Glutamatergic neuron (in vitro differentiated cells): Measurements from ENCODE around the gene C22orf39. TPM values are rescaled to one million over a fixed set of nuclear protein-coding genes. Genes with fewer than 3 reads are reported as not detected.

Experiments used
- DNase-seq: peaks from one replicate; pipeline ENCODE4 v3.0.0; 2022
- H3K27ac Mint-ChIP-seq: one replicate; pipeline ENCODE4 v1.8.0; 2020; ENCODE audit warnings: mild to moderate bottlenecking, mixed read lengths, inconsistent platforms; ENCODE audit not compliant: unreplicated experiment
- H3K27me3 Mint-ChIP-seq: one replicate; pipeline ENCODE4 v1.8.0; 2020; ENCODE audit warnings: mild to moderate bottlenecking, moderate library complexity, mixed read lengths, inconsistent platforms; ENCODE audit not compliant: unreplicated experiment
- H3K36me3 Mint-ChIP-seq: one replicate; pipeline ENCODE4 v1.8.0; 2020; ENCODE audit warnings: mild to moderate bottlenecking, mixed read lengths, inconsistent platforms; ENCODE audit not compliant: unreplicated experiment
- H3K4me1 Mint-ChIP-seq: one replicate; pipeline ENCODE4 v1.8.0; 2020; ENCODE audit warnings: mild to moderate bottlenecking, low read depth, mixed read lengths, inconsistent platforms; ENCODE audit not compliant: unreplicated experiment
- H3K4me3 Mint-ChIP-seq: one replicate; pipeline ENCODE4 v1.8.0; 2020; ENCODE audit warnings: mild to moderate bottlenecking, mixed read lengths, inconsistent platforms; ENCODE audit not compliant: unreplicated experiment
- H3K9me3 Mint-ChIP-seq: one replicate; pipeline ENCODE4 v1.8.0; 2020; ENCODE audit warnings: mild to moderate bottlenecking, moderate library complexity, mixed read lengths, inconsistent platforms; ENCODE audit not compliant: unreplicated experiment
- CTCF ChIP-seq: fragments of 200-600 bp; sonication (generic); IDR thresholded peaks from one replicate; pipeline ENCODE4 v1.5.0; 2021; ENCODE audit not compliant: partially characterized antibody, unreplicated experiment
- total RNA-seq: library from RNA; stranded (reverse); fragmentation: NEBNext Ultra II Directional; extraction: Animal tissue kit (Norgen Biotek cat#: 25700); gene quantifications from one replicate; pipeline ENCODE4 v1.2.1, GENCODE V29; 2021; ENCODE audit not compliant: unreplicated experiment

Gene C22orf39
- total RNA-seq, 1 donor from 2014 or later = 47.7 TPM

GRCh38 chr22:19470010-19470409 is 22.5 kb upstream of the C22orf39 start:
- TF ChIP-seq CTCF = no peak
- Mint-ChIP-seq H3K27ac (no peak overlapping the region), H3K9me3 (no peaks in the 10 kb centered on the region), H3K4me1 (no peaks in the 10 kb centered on the region), H3K36me3 (no peaks in the 10 kb centered on the region), H3K4me3 (no peak overlapping the region), H3K27me3 (peaks cover 9% of the 10 kb centered on the region)
- no peak for DNase-seq

- no peaks in the 10 kb centered on the region for H3K36me3 Mint-ChIP-seq
- TF ChIP-seq CTCF = no peak
- H3K27me3 Mint-ChIP-seq = peaks cover 9% of the 10 kb centered on the region
- no peak overlapping the region for H3K4me3 Mint-ChIP-seq
- H3K9me3 Mint-ChIP-seq = no peaks in the 10 kb centered on the region
- no peak overlapping the region for H3K27ac Mint-ChIP-seq
- H3K4me1 Mint-ChIP-seq = peaks cover under 1% of the 10 kb centered on the region
- no peak for DNase-seq
Observed at GRCh38 chr22:19469421-19469820, 21.9 kb upstream of the C22orf39 start.

GRCh38 chr22:19467912-19468311 is 20.4 kb upstream of the C22orf39 start:
- H3K9me3 Mint-ChIP-seq = peaks cover 2% of the 10 kb centered on the region

GRCh38 chr22:19466848-19467752 is 19.6 kb upstream of the C22orf39 start:
- Mint-ChIP-seq H3K4me3 (no peak overlapping the region), H3K27me3 (peaks cover 9% of the 10 kb centered on the region)

More at GRCh38 chr22:19467912-19468311, 20.4 kb upstream of the C22orf39 start:
- no peak for DNase-seq
- H3K36me3 Mint-ChIP-seq = no peaks in the 10 kb centered on the region
- H3K27me3 Mint-ChIP-seq = peaks cover 9% of the 10 kb centered on the region
- TF ChIP-seq CTCF = no peak
- no peak overlapping the region for H3K27ac Mint-ChIP-seq
- peaks cover 10% of the 10 kb centered on the region for H3K4me1 Mint-ChIP-seq
- no peak overlapping the region for H3K4me3 Mint-ChIP-seq

More at GRCh38 chr22:19466848-19467752, 19.6 kb upstream of the C22orf39 start:
- no peak for DNase-seq
- H3K36me3 Mint-ChIP-seq = no peaks in the 10 kb centered on the region
- H3K9me3 Mint-ChIP-seq = peaks cover 2% of the 10 kb centered on the region
- no peak for TF ChIP-seq CTCF
- H3K4me1 Mint-ChIP-seq = peaks cover 13% of the 10 kb centered on the region
- H3K27ac Mint-ChIP-seq = no peak overlapping the region
